A673 (cell line): ENCODE results near the gene COG6. TPM values are rescaled to one million over a fixed set of nuclear protein-coding genes. Genes with fewer than 3 reads are reported as not detected.

Experiments used
- BruUV-seq: library from RNA; stranded (reverse); fragments of 400-500 nt; replicated peaks from 2 replicates; lab custom pipeline; 2021; lab: Mats Ljungman, UMichigan
- CTCF ChIA-PET: fragments of 300-600 bp; sonication (Branson Sonifier 250); formaldehyde crosslinking; loops from one replicate; lab custom pipeline; 2022; ENCODE audit warnings: antibody characterized with exemption; lab: Charles Lee
- POLR2A ChIA-PET: fragments of 300-600 bp; sonication (Branson Sonifier 250); formaldehyde crosslinking; loops from one replicate; lab custom pipeline; 2022; ENCODE audit warnings: antibody characterized with exemption; ENCODE audit not compliant: low non-redundant PET; lab: Charles Lee
- DNase-seq: peaks from one replicate; pipeline ENCODE4 v3.0.0-alpha.2; 2015; ENCODE audit warnings: low spot score
- H3K27ac ChIP-seq: fragments of 200-600 bp; sonication (generic); 2 replicates; pipeline ENCODE4 v1.5.1; 2016; ENCODE audit warnings: mixed run types, low read depth, mild to moderate bottlenecking, mixed read lengths, antibody characterized with exemption, low read length; ENCODE audit not compliant: poor library complexity, severe bottlenecking
- H3K27me3 ChIP-seq: fragments of 200-600 bp; sonication (generic); replicated peaks from 2 replicates; pipeline ENCODE4 v1.6.1; 2017; ENCODE audit warnings: mixed run types, low read depth, mild to moderate bottlenecking, mixed read lengths, antibody characterized with exemption, low read length; ENCODE audit not compliant: insufficient read depth, poor library complexity
- H3K36me3 ChIP-seq: fragments of 200-600 bp; sonication (generic); 2 replicates; pipeline ENCODE4 v1.6.1; 2016; ENCODE audit warnings: mixed run types, mild to moderate bottlenecking, mixed read lengths, antibody characterized with exemption, low read length; ENCODE audit not compliant: insufficient read depth, poor library complexity, severe bottlenecking
- H3K4me1 ChIP-seq: fragments of 200-600 bp; sonication (generic); 2 replicates; pipeline ENCODE4 v1.6.1; 2017; ENCODE audit warnings: mixed run types, mild to moderate bottlenecking, mixed read lengths, antibody characterized with exemption, low read length; ENCODE audit not compliant: insufficient read depth, poor library complexity, severe bottlenecking
- H3K4me3 ChIP-seq: fragments of 200-600 bp; sonication (generic); 2 replicates; pipeline ENCODE4 v1.5.1; 2016; ENCODE audit warnings: low read depth, mixed run types, mild to moderate bottlenecking, mixed read lengths, low read length; ENCODE audit not compliant: poor library complexity, severe bottlenecking
- H3K9me3 ChIP-seq: fragments of 200-600 bp; sonication (generic); 2 replicates; pipeline ENCODE4 v1.6.1; 2016; ENCODE audit warnings: mixed run types, low read depth, mild to moderate bottlenecking, mixed read lengths, antibody characterized with exemption, low read length; ENCODE audit not compliant: poor library complexity, severe bottlenecking
- EZH2 ChIP-seq: fragments of 200-600 bp; sonication (generic); IDR thresholded peaks from 2 replicates; pipeline ENCODE4 v1.6.1; 2017; ENCODE audit warnings: borderline replicate concordance, low read depth, mild to moderate bottlenecking, mixed read lengths, antibody characterized with exemption, low read length; ENCODE audit not compliant: poor library complexity, severe bottlenecking
- intact Hi-C: fragments of 100-400 bp; cut with micrococcal nuclease; formaldehyde crosslinking; loops from one replicate; pipeline ENCODE4 v1.10.0; 2022; ENCODE audit not compliant: unreplicated experiment
- total RNA-seq: library from RNA; stranded (reverse); gene quantifications from 2 replicates; pipeline ENCODE4 v1.2.3, GENCODE V29; 2021
- TF ChIP-seq, protein P1 (sequence below): fragments of 300-800, 200-600 bp; sonication (generic); conservative IDR thresholded peaks from 2 replicates; pipeline ENCODE4 v1.5.1; 2017; ENCODE audit warnings: low read depth, mild to moderate bottlenecking, antibody characterized with exemption, low read length, moderate library complexity, mixed read lengths

COG6 gene
- total RNA-seq, 1 experiment from 2014 or later = 33.6 TPM

- ChIA-PET POLR2A (no interaction called here), CTCF (interaction anchor here (0.8 kb wide), 1 partner anchor 1076 kb away, joined by 5 read pairs; no protein-coding TSS in a partner anchor)
- peak; percentile 73 for DNase-seq
- Histone ChIP-seq H3K4me1 (no peaks in the 10 kb centered on the region), H3K27ac (no peak overlapping the region), H3K36me3 (peaks cover 19% of the 10 kb centered on the region), H3K9me3 (no peaks in the 10 kb centered on the region), H3K27me3 (no peaks in the 10 kb centered on the region), H3K4me3 (no peak overlapping the region)
- BruUV-seq = no TSS peak
- intact Hi-C loops = loop anchor here (2.0 to 10.0 kb wide), 2 partner anchors 998 to 1090 kb away; partner anchors contain the start of gene MRPS31
- no peak for TF ChIP-seq EZH2
- TF ChIP-seq, protein P1, sequence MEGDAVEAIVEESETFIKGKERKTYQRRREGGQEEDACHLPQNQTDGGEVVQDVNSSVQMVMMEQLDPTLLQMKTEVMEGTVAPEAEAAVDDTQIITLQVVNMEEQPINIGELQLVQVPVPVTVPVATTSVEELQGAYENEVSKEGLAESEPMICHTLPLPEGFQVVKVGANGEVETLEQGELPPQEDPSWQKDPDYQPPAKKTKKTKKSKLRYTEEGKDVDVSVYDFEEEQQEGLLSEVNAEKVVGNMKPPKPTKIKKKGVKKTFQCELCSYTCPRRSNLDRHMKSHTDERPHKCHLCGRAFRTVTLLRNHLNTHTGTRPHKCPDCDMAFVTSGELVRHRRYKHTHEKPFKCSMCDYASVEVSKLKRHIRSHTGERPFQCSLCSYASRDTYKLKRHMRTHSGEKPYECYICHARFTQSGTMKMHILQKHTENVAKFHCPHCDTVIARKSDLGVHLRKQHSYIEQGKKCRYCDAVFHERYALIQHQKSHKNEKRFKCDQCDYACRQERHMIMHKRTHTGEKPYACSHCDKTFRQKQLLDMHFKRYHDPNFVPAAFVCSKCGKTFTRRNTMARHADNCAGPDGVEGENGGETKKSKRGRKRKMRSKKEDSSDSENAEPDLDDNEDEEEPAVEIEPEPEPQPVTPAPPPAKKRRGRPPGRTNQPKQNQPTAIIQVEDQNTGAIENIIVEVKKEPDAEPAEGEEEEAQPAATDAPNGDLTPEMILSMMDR = peak; percentile 56
Measured at GRCh38 chr13:39684531-39685137, 29.2 kb downstream of the COG6 start.

GRCh38 chr13:39685652-39686051, 30.2 kb downstream of the COG6 start:
- TF ChIP-seq, protein P1 = no peak
- TF ChIP-seq EZH2 = no peak
- intact Hi-C loops = loop anchor here (2.0 to 10.0 kb wide), 2 partner anchors 997 to 1089 kb away; partner anchors contain the start of gene MRPS31
- Histone ChIP-seq H3K27me3 (no peaks in the 10 kb centered on the region), H3K4me3 (no peak overlapping the region), H3K4me1 (no peaks in the 10 kb centered on the region), H3K27ac (no peak overlapping the region), H3K36me3 (peaks cover 13% of the 10 kb centered on the region), H3K9me3 (no peaks in the 10 kb centered on the region)
- ChIA-PET POLR2A (no interaction called here), CTCF (interaction anchor here (0.8 kb wide), 1 partner anchor 1075 kb away, joined by 5 read pairs; no protein-coding TSS in a partner anchor)
- DNase-seq = no peak
- no TSS peak for BruUV-seq

- Histone ChIP-seq H3K36me3 (peaks cover 10% of the 10 kb centered on the region), H3K9me3 (no peaks in the 10 kb centered on the region), H3K27ac (no peak overlapping the region), H3K27me3 (no peaks in the 10 kb centered on the region), H3K4me3 (no peak overlapping the region), H3K4me1 (no peaks in the 10 kb centered on the region)
- BruUV-seq = no TSS peak
- CTCF ChIA-PET = no interaction called here
- intact Hi-C loops = loop anchor here (10.0 kb wide), 1 partner anchor 1087 kb away; the partner anchor contains the start of gene MRPS31
- DNase-seq = no peak
- no peak for TF ChIP-seq EZH2
- TF ChIP-seq, protein P1 = no peak
- POLR2A ChIA-PET = no interaction called here
Measured at GRCh38 chr13:39688278-39688677, 32.8 kb downstream of the COG6 start.
